ENCODE results near the gene FFAR2.

FFAR2 gene

DNA sequence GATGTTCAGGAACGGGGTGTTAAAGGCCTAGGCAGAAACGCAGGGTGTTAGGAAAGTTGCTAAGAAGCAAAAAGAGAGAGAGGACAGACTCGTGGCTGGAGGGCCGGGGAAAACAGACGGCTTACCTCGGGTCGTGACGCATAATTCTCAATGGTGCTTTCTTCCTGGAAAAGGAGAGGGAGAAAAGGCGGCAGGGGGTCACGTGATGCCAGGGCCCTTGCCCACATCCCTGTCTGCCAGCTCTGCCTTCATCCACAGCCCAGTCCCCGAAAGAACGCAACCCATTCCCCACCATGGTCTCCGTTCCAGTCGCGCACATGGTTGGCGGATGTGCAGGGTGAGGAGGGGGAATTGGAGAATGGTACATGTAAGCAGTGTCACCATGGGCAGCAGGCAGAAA lies 40.6 kb downstream of the FFAR2 start:
- no peak overlapping the region for H3K4me3 ChIP-seq (ENCODE audit: low read length)
- no peak for DNase-seq (ENCODE audit: low read depth)
- TF ChIP-seq, protein P1, sequence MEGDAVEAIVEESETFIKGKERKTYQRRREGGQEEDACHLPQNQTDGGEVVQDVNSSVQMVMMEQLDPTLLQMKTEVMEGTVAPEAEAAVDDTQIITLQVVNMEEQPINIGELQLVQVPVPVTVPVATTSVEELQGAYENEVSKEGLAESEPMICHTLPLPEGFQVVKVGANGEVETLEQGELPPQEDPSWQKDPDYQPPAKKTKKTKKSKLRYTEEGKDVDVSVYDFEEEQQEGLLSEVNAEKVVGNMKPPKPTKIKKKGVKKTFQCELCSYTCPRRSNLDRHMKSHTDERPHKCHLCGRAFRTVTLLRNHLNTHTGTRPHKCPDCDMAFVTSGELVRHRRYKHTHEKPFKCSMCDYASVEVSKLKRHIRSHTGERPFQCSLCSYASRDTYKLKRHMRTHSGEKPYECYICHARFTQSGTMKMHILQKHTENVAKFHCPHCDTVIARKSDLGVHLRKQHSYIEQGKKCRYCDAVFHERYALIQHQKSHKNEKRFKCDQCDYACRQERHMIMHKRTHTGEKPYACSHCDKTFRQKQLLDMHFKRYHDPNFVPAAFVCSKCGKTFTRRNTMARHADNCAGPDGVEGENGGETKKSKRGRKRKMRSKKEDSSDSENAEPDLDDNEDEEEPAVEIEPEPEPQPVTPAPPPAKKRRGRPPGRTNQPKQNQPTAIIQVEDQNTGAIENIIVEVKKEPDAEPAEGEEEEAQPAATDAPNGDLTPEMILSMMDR (conservative IDR thresholded peaks at IDR 0.05; ENCODE audit: low read depth, low read length) = no peak

DNA sequence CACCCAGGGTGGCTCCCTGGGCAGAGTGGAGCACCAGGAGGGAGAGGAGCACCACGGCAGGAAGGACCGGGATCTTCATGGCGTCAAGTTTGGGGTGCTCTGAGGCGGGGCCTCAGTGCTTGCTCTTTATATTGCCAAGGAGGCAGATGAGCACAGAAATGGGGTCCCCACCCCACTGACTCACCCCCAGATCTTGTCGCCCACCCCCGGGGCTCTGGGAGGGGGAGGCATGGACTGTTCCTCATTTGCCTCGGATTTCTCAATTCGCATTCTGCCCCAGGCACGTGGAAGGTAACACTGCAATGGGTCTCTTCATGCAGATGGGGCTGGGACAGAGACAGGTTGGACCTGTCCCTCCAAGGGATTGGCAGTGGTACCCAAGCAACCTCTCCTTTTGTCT lies 42.3 kb downstream of the FFAR2 start, which contains the start of gene KRTDAP:
Gene KRTDAP (minus strand): TSS at position 101 of the 400 bp plus-strand sequence. CDS start 22 bp downstream, at position 79.
- no peak within 1 kb of the TSS for H3K4me3 ChIP-seq (ENCODE audit: low read length)
- DNase-seq (ENCODE audit: low read depth) = no peak
- TF ChIP-seq, protein P1 (conservative IDR thresholded peaks at IDR 0.05; ENCODE audit: low read depth, low read length) = no peak

DNA sequence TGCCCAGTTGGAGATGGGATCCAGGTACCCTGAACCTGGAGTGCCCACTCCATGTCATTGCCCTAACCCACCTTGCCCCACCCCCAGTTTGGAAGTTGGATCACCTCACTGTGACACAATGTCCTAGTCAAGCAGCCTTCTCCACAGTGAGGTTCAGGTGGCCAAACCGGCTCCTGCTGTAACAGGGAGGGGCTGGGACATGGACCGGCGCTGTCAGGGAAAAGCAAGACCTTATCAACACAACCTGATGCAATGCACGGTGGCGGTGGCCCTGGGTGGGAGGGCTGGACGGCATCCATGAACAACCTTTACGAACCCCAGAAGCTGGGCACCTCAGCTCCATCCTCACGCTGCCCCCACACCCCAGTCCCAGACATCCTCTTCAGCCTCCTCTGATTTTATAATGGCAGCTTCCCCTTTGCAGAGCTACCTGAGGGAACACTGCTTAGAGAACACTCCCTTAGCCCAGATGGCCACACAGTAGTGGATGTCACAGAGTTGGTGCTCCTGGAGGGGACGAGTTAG lies 43.8 kb downstream of the FFAR2 start:
- H3K4me3 ChIP-seq (ENCODE audit: low read length) = no peak overlapping the region
- no peak for DNase-seq (ENCODE audit: low read depth)
- TF ChIP-seq, protein P1 (conservative IDR thresholded peaks at IDR 0.05; ENCODE audit: low read depth, low read length) = no peak

DNA sequence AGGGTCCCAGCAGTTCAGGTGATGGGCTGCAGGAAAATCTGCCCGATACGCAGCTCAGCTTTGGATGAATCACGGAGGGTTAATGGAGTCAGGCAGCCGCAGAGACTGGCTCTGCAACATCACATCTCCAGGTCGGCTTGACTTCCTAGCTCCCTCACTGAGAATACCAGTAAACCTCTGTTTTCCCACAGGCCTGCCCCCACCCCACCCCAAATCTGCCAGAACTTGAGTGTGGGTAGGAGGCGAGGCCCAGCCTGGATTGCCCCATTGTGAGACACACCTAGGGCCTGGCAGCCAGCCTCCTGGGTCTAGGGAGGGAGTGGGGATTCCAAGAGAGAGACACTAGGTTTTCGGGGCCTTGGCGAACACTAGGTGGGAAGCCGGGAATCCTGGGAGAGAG lies 45.9 kb downstream of the FFAR2 start:
- H3K4me3 ChIP-seq (ENCODE audit: low read length) = no peak overlapping the region
- no peak for DNase-seq (ENCODE audit: low read depth)
- TF ChIP-seq, protein P1 (conservative IDR thresholded peaks at IDR 0.05; ENCODE audit: low read depth, low read length) = no peak

DNA sequence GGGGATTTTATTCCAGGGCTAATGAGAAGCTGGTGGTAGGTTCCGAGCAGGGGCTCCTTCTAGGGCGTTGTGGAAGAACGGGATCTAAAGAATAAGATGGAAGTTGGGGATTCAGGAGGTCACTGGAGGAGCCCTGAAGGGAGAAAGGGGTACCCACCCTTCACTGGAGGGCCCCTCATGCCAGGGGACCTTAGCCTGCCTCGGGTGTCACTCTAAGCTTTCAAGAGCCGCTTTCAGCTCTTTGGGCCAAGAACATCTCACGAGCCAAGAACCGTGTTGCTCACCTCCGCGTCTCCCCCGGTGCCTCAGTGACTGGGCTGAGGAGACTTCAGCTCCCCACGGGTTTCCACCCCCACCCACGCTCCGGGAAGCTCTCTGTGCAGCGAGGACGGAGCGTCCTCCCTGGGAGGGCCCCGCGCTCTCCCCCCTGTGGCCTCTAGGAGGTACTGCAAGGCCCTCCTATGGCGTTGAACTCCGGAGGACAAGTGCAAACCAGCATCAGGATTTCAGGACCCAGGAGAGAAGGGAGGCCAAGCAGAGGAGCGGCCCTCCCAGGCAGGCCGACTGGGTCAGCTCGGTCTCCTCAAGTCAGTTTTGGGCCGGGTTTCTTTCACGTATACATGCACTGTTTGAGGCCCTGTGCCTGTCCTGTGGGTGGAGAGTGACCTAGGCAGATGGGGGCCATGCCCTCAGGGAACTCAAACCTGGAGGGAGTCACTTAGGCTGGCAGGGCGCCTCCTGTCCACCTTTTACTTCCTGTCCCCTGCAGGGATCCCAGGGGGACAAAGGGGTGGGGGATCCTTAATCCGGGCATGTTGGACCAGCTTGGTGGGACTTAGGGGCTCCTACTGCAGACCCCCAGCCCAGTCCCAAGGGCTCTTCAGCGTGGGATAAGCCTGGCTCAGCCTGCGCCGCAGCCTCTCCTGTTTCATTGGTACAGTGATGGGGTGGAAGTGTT lies 47.3 kb downstream of the FFAR2 start:
- TF ChIP-seq, protein P1 (conservative IDR thresholded peaks at IDR 0.05; ENCODE audit: low read depth, low read length) = peak; percentile 99
- no peak overlapping the region for H3K4me3 ChIP-seq (ENCODE audit: low read length)
- DNase-seq (ENCODE audit: low read depth) = no peak

DNA sequence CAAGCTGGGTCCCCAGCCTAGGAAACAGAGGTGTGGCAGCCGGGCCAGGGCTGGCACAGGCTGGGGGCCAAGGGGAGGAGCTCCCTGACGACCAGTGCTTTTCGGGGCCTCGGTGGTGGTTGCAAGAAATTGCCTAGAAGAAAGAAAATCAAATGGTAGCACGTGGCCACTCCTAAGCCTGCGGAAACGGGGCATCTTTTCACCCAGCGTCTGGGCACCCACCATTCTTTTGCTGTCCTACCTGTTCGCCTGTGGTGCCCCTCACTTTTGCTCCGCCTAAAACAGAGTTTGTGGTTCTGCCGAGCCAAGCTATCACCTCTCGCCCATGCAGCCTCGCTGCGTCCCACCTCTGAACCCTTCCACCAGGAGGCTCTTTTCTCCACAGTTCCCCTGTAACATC lies 49.3 kb downstream of the FFAR2 start:
- no peak overlapping the region for H3K4me3 ChIP-seq (ENCODE audit: low read length)
- TF ChIP-seq, protein P1 (conservative IDR thresholded peaks at IDR 0.05; ENCODE audit: low read depth, low read length) = peak; percentile 4
- no peak for DNase-seq (ENCODE audit: low read depth)
